Glomerular endothelial cell (primary cell): ENCODE measurements around the gene SELENOO. TPM values are rescaled to one million over a fixed set of nuclear protein-coding genes. Genes with fewer than 3 reads are reported as not detected.

Experiments
- DNase-seq: peaks from one replicate; pipeline ENCODE4 v3.0.0-alpha.2; 2011; ENCODE audit warnings: low read depth, low spot score; ENCODE audit errors: extremely low read depth
- total RNA-seq: library from RNA; depleted of rRNA; stranded (reverse); fragments of >200 nt; gene quantifications from 2 replicates; pipeline ENCODE4 v1.2.3, GENCODE V29; 2015

SELENOO gene
- total RNA-seq, 1 donor from 2014 or later = 29.3 TPM

DNA sequence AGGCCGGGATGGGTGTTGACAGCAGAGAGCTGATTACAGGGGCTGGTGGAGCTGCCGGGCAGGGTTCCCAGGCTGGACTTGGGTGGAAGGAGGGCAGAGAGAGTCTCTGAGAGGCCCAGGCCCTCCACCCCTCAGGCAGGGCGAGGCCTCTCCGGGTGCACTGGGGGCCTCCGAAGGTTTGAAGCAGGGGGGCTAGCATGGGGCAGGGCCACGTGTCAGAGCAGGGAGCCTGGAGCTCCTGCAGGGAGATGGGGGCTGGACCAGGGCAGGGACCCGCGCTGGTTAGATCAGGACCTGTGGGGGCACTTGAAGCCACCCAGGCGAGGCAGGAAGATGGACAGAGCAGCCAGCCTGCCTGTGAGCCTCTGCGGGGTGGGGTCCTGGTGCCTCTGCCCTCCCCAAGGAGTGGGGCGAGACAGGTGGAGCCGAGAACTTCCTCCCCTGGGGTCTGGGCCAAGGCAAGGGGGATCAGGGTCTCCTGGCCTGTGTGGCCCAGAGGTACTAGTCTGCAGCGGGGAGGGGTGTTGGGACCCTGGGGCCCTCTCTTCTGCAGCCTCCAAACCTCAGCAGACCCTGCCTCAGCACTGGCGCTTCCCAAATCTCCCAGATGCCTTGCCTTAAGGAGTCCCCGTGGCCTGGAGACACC, 29.4 kb upstream of the SELENOO start:
- DNase-seq = no peak

DNA sequence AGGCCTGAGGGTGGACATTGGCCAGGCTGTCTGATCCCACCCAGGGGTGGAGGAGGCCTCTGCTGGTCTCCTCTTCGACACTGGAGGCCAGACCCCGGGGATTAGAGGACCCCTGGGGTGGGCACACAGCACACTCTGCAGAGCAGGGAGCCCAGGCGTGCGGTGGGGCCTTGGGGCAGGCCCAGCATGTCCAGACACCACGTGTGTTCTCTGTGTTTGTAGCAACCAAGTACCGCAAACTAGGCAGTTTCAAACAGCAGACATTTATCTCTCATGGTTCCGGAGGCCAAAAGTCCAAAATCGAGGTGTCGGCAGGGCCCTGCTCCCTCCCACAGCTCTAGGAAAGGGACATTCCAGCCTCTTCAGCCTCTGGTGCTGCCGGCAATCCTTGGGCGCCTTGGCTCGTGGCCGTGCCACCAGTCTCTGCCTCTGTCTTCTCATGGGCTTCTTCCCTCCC, 28.8 kb upstream of the SELENOO start:
- DNase-seq = no peak

- DNase-seq = no peak
Measured at GRCh38 chr22:50173311-50173982, 27.4 kb upstream of the SELENOO start.

GRCh38 chr22:50173983-50174355, 26.8 kb upstream of the SELENOO start:
- no peak for DNase-seq

- DNase-seq = no peak
Measured at GRCh38 chr22:50174382-50175190, 26.2 kb upstream of the SELENOO start.

DNA sequence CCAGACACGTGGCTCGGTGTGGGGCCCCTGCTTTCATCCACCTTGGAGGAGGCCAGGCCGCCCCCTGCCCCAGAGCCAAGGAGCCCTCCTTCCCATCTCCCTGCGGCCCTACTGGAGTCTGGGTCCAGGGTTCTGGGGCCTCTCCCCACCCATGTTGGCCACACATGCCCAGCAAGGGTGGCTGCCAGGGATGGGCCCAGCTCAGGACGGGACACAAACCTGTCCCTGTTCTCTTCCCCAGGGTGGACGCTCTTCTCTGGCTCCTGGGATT, 25.7 kb upstream of the SELENOO start:
- no peak for DNase-seq

DNA sequence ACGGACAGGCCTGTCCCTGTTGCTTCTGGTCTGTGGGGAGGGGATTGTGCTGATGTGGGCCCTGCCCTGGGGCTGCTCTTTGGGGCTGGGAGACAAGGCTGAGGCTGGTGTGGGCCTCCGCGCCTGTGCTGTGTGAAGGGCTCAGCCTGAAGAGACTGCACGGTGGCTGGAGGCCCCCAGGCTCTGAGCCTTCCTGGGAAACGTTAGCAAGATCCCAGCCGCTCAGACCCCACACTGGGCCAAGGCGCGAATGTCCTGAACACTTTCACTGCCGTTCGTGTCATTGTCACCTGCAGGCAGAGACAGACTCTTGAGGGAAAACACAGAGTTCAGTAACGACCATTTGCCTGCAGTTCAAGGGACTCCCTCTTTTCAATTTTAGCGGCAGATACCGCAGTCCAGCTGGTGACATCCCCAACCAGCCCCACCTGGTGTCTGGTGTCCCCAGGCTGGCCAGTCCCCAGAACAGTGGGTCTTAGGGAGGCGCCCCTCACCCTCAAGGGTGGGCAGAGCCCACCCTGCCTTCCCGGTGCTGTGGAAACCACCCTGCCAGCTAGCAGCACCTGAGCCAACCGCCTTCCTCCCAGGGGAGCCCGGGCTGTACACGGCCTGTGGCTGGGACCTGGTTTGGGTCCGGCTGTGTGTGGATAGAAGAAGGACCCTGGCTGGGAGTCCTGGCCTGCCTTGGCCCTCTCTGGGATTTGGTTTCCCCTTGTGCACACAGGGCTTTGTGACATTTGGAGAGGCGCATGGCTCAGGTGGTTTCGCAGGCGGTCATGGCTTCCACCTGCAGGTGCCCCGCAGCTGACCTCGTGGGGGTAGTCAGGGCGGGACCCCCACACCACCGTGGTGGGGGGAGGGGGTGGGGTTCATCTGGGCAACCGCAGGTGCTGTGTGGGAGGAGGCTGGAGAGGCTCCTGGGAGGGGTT, 24.6 kb upstream of the SELENOO start:
- no peak for DNase-seq

GRCh38 chr22:50176850-50177536, 23.8 kb upstream of the SELENOO start:
- DNase-seq = no peak

- DNase-seq = no peak
Measured at GRCh38 chr22:50177537-50178470, 23.0 kb upstream of the SELENOO start.

DNA sequence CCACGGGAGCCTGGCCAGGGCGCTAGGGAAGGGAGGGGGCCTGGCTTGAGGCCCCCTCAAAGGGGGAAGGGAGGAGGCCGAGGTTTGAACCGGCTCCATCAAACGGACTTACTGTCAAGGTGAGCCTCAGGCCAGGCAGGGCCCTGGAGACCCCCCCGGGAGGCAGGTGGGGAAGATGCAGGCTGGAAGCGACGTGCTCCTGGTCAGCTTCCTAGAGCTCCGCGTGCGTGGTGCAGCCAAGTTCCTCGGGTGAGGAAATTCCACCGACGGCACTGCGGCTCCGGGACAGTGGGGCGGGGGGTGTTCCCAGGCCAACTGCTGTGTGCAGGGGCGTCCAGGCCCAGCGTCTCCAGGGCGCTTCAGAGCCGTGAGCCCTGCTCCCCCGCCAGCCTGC, 22.3 kb upstream of the SELENOO start:
- DNase-seq = no peak

DNA sequence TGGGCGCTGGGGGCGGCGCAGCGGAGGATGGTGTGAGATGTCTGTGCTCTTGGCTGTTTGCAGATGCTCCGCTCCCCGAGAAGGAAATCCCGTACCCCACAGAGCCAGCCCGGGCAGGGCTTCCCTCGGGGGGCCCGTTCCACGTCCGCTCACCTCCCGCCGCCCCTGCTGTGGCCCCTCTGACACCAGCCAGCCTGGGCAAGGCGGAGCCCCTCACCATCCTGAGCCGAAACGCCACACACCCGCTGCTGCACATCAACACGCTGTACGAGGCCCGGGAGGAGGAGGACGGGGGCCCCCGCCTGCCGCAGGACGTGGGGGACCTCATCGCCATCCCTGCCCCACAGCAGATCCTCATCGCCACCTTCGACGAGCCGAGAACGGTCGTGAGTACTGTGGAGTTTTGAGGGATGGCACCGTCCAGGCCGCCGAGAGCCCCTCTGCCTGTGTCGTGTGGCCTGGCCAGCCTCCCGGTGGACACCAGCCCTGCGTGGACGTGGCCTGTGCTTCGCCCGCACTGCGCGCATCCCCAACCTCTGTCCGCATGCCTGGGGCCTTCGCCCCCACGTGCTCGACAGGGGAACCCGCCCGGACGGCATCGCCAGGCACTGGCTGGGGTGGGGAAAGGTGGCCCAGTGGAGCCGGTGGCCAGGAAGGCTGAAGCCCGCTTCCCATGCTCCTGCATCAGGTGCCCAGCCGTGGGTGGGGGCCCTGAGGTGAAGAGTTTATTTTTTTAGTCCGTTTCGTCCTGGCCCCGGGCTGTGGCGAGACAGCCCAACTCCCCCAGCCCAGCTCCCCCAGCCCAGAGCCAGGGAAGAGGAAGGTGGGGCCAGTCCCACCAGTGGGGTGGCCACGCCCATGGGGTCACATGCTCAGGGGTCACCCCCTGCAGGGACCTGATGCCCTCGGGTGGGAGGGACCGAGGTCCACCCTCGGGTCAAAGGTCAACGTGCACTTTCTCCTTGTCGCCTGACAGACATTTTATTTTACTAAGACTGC, 21.6 kb upstream of the SELENOO start:
- no peak for DNase-seq

GRCh38 chr22:50179937-50180726, 20.7 kb upstream of the SELENOO start:
- DNase-seq = no peak

- no peak for DNase-seq
Measured at GRCh38 chr22:50180727-50181521, 19.9 kb upstream of the SELENOO start.

DNA sequence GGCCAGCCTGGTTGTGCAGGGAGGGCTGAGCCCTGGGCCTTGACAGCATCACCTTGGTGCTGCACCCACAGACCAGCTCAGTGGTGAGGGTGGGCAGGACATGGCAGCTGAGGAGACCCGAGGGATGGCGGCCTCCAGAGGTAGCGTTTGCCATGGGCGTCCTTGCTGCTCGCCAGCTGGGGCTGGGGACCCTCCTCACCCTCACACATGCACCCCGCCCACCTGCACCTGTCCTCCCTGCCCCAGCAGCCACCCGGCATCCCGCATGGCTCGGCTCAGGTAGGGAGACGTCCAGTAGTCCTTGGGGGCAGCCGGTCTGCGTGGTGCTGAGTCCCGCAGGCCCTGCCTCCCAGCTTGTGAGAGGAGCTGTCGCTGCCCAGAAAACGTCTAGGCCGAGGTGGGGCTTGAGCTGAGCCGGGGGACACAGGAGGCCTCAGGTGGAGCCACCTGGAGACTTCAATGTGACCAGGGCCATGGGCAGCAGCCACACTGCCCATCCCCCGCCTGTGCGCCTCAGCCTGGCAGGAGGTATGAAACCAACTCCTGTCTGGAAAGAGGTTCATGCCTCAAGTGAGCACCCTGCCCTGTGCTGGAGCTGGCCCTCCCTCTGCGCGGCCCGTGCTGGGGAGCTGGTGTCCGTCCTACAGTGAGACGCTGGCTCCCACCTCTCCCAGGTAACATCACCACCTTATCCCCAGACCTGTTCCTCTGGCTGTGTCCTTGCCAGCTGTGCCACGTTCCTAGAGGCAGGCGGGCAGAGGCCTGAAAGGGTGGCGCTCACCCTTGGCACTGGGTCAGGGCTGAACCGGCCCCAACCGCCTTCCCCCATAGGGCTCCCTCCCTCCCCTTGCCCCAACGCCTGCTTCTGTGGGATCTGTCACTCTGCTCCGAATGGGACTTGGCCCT, 18.4 kb upstream of the SELENOO start:
- no peak for DNase-seq

- DNase-seq = no peak
Measured at GRCh38 chr22:50183141-50183971, 17.5 kb upstream of the SELENOO start.
